ENCODE measurements around the gene SYNPO. TPM values are rescaled to one million over a fixed set of nuclear protein-coding genes. Genes with fewer than 3 reads are reported as not detected.
A peak's percentile ranks its signal among the peaks of the same experiment; 100 is the strongest.

Gene SYNPO
- polyA plus RNA-seq, 3 donors = 109 to 126 (median 111) TPM

- DNase-seq = no peak
Observed at GRCh38 chr5:150603491-150603890, 37.0 kb upstream of the SYNPO start.

GRCh38 chr5:150604010-150604409 is 36.5 kb upstream of the SYNPO start:
- no peak for DNase-seq

DNA sequence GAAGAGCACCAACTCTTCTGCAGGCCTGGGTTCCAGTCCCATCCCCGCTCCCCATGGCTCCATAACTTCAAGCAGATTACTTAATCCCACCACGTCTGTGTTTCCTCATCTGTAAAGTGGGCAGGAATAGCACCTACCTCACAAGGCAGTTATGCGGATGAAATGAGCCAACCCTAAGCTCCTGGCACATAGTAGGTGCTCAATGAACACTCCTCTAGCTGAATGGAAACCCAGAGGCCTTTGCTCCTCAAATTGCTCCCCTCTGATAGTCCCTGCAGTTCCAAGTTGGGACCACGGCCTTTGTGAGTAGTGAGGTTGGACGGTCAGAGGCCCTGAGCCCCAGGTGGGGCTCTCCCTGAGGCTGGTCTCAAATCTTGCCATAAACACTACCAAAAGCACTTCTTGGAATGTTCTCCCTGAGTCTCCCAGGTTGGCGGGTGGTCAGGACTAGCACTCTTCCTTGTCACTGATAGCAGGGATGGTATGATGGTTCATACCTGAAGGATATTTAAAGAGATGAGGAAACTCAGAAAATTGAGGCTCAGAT is 35.5 kb upstream of the SYNPO start:
- DNase-seq = no peak

- DNase-seq = no peak
Observed at GRCh38 chr5:150605546-150605945, 34.9 kb upstream of the SYNPO start.

GRCh38 chr5:150606476-150606875 is 34.0 kb upstream of the SYNPO start:
- no peak for DNase-seq

- DNase-seq = no peak
Observed at GRCh38 chr5:150607105-150607504, 33.4 kb upstream of the SYNPO start.

DNA sequence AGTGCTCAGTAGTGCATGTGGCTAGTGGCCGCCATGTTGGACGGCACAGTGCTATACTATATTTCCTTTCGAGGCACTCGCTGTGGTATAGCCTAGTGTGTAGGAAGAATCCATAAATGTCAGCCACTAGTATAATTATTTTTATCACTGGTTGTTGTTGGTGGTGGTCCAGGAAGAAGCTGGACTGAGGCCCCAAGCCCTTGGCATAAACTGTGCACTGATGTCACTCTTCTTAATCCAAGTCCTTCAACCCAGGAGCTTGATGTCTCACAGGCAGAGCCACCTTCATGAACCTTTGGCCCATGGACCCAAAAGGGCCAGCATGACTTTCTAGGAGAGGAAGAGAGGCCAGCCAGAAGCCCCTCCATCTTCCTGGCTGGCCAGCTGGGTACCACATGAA is 32.5 kb upstream of the SYNPO start:
- DNase-seq = no peak

- DNase-seq = no peak
Observed at GRCh38 chr5:150608991-150609390, 31.5 kb upstream of the SYNPO start.

DNA sequence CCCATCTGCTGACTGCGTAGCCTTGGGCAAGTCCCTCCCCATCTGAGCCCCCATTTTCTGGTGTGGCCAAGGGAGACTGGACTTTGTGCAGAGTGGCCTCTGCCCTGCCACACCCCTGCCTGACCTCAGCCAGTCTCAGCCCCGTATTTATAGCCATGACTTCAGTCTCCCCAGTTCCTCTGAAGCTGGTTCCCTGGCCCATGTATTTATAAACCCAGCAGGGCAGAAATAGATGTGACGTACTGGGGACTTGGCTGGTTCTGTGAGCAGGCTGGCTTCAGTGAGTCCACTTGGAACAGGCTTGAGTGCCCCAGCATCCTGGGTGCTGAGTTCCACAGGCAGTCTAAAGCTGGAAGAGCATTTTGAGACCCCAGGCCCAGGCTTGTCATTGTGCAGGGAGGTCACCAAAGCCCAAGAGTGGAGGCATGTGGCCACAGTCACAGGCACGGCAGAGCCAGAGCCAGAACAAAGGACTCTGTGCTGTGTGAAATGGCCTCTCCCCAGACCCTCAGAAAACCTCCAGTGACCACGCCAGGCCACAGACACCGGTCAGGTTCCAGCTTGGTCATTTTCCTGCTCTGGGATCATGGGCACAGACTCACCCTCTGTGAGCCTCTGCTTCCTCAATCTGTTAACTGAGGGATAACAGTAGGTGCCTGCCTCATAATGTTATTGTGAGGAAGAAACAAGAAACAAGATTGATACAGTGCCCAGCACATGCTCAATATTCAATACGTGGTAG is 30.4 kb upstream of the SYNPO start:
- no peak for DNase-seq

DNA sequence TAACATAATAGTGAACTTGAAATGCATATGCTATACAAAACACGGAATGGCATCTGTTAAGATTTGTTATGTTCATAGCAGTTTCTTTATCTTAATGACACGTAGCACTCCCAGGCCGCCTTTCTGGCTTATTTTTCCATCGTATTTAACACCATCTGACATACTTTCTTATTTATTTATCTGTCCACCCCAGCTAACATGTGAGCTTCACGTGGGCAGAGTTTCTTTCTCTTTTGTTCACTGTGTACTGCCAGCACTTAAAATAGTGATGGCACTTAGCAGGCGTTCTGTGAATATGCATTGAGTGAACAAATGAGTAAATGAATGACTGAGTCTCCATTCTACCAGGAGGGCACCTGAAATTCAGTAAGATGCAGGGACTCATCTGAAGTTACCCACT is 29.4 kb upstream of the SYNPO start:
- DNase-seq = no peak

GRCh38 chr5:150612405-150612804 is 28.1 kb upstream of the SYNPO start:
- DNase-seq = no peak

DNA sequence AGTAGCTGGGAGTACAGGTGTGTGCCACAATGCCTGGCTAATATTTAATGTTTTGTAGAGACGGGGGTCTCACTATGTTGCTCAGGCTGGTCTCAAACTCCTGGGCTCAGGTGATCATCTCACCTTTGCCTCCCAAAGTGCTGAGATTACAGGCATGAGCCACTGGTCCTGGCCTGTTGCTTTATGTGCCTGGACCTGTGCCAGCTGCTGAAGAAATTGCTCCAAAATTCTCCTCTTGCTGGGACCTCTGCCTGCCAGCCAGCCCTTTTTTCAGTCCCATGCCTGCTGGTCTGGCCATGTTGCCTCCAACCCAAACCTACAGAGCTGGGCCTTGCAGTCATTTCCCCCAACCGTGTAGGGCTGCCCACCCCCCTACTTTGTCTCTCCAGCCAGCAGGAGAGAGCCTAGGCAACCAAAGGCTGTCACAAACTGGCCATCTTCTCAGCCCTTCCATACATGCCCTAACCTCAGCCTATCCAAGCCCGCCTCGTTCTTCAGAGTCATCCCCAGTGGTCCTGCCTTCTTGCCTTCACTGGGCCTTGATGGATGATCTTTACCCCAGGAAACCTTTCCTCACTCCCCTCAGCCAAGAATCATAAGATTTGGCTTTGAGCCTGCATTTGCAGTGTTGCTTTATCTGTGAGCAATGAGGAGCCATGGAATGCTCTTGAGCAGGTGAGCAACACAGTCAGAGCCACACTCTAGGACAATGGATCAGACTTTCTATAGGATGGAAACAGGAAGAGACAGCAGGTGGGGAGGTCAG is 27.4 kb upstream of the SYNPO start:
- no peak for DNase-seq

DNA sequence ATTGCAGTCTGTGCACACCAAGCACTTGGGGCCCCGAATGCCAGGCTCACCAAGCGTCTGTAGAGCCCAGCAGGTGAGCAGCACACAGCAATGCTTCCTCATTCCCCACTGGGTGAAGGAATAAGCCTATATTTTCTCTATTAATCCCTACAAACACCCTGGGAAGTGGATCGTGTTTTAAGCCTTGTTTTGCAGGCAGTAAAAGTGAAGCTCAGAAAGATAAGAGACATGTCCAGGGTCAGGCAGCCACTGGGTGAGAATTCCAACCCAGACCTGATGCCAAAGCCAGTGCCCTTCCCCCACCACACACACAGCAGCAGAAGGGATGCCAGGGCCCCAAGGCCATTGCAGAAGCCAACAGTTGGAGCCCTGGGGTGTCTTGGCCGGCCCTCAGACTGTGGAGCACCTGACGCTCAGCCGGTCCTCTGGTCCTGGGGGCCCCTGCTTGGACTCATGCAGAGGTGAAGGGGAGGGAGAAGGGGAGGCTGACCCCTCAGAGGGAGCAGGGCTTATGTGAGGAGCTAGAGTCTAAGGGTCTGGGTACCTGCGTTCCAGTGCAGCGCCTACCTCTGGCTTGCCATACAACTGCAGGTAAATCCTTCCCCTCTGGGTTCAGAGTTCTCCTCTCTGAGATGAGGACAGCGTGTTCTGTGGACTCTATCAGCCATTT is 26.3 kb upstream of the SYNPO start:
- no peak for DNase-seq

GRCh38 chr5:150614661-150615060 is 25.8 kb upstream of the SYNPO start:
- no peak for DNase-seq

GRCh38 chr5:150615141-150615699 is 25.2 kb upstream of the SYNPO start:
- DNase-seq = no peak

GRCh38 chr5:150616024-150616470 is 24.4 kb upstream of the SYNPO start:
- DNase-seq = no peak

DNA sequence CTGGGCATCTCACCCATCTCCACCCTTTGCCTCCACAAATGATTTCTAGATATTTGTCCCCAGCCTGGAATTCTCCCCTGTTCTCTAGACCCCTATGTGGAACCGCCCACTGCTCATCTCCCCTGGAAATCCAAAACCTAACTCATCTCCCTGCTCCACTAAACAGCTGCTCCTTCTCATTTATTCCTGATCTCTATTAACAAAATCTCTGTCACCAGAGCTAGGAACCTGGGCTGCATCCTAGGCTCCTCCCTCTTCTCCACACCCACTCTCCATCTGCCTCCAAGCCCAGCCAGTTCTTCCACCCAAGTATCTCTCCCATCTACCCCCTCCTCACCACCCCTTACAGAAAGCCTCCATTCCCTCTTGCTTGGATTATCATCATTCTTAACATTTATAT is 24.0 kb upstream of the SYNPO start:
- no peak for DNase-seq

DNA sequence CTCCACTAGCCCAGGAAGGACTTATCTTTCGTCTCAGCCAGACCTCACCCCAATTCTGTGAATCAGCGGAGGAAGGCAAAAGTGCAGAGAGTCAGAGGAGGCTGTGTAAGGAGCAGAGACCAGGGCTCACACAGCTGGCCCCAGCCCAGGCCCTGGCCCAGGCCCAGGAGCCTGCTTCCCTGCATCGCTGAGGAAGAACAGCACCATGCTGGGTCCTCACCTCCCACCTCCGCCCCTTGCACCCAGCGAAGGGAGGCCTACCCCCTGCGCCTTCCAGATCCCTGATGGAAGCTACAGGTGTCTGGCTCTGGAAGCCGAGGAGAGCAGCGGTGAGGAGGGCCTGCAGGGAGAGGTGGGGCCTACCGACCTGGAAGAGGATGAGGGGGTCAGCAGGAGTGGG is 22.3 kb upstream of the SYNPO start:
- DNase-seq = no peak

GRCh38 chr5:150618588-150619281 is 21.7 kb upstream of the SYNPO start:
- DNase-seq = peak; percentile 77

DNA sequence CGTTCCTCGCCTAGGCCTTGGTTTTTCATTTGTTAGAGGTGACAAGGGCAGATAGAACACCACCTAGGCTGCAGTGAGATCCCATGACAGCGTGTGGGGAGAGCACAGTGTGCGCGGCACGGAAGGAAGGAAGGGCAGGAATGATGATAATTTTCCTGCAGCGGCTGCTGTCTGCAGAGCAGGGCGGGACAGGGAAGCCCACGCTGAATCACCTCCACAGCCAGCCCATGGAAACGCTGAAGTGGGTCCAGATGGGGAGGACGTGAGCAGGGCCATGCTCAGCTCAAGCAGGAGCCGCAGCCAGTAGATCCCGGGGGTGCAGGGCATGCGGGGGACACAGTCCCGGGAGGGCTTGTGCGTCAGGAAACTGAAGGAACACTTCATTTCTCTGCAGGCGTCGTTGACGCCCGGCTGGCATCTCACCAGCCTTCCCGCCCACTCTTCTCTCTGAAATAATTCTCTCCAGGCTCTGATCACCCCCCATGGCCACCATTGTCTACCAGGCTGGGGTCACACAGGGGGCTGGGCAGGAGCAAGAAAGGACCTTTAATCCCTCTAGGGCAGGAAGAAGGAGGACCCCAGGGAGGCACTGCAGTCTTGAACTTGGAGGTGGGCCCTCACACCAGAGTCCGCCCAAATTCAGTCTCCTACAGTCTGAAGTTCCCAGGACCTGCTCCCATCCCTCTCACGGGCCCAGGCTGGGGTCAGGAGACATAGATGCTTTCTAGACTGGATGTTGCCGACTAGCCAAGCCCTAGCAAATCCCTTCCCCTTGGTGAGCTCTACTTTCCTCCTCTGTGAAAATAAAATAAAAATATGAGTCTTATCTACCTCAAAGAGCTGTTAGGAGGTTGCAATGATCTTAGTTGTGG is 20.9 kb upstream of the SYNPO start:
- DNase-seq = no peak

DNA sequence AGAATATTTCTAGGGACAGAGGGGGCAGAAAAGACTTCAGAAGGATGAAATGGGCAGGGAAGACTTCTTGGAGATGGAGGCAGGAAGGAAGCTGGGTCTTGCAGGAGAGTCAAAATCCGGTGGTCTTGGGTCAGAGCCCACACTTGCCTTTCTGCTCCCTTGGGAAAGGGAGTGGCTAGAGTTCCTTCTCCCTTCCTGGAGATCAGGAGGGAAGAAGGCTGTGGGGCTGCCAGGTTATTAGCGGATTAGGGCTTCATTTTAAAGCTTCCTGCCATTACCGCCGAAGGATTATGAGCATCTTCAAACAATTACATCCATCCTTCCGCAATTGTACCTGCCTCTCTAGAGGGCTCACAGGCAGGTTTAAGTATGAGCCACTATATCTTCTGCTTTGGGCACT is 19.2 kb upstream of the SYNPO start:
- DNase-seq = no peak
